HCT116 (cell line): ENCODE measurements around the gene SPRY4.

Experiments
- ATF3 ChIP-seq: IDR thresholded peaks from 2 replicates; pipeline ENCODE4 v1.6.1; 2012
- CTCF ChIP-seq, 3 experiments: fragments of 200-600 bp in 1 of 3; sonication (generic) in 1 of 3; IDR thresholded peaks in 2 of 3; conservative IDR thresholded peaks in 1 of 3; 2 replicates each; pipeline ENCODE4 v1.5.1; 2012 to 2017; ENCODE audit warnings: low read depth in 2 of 3, low read length in 2 of 3, antibody characterized with exemption in 1 of 3, borderline replicate concordance in 1 of 3, control low read depth in 1 of 3, mild to moderate bottlenecking in 1 of 3, mixed read lengths in 1 of 3, mixed run types in 1 of 3, moderate library complexity in 1 of 3; ENCODE audit not compliant: insufficient read depth in 1 of 3
- POLR2A ChIP-seq: IDR thresholded peaks from 2 replicates; pipeline ENCODE4 v1.7.0; 2011; ENCODE audit warnings: borderline replicate concordance; ENCODE audit not compliant: insufficient read depth, insufficient read length; ENCODE audit errors: extremely low read depth
- POLR2AphosphoS5 ChIP-seq: IDR thresholded peaks from 2 replicates; pipeline ENCODE4 v1.6.1; 2011; ENCODE audit warnings: mild to moderate bottlenecking, low read depth, low read length, moderate library complexity
- RAD21 ChIP-seq: IDR thresholded peaks from 2 replicates; pipeline ENCODE4 v1.6.1; 2012; ENCODE audit warnings: low read depth, mild to moderate bottlenecking
- ZFX ChIP-seq: fragments of 450-650 bp; IDR thresholded peaks from 2 replicates; pipeline ENCODE4 v1.6.1; 2017

- TF ChIP-seq POLR2A (no peak), ATF3 (no peak), CTCF (IDR thresholded peaks at IDR 0.05 in 2 of 3, conservative IDR thresholded peaks at IDR 0.05 in 1 of 3; ENCODE audit: borderline replicate concordance in 1 of 3, insufficient read depth in 1 of 3, low read depth in 2 of 3, low read length in 2 of 3) (no peak), POLR2AphosphoS5 (no peak), ZFX (no peak), RAD21 (no peak)
These were observed 49.3 kb downstream of the SPRY4 start for GRCh38 chr5:142275496-142275895.
